ENCODE data around the gene MICALL1.
"Not testable (repeated sequence)": the region's sequence is repeated elsewhere in the genome, so short reads cannot be mapped to it uniquely, and the experiment has no call there.

The MICALL1 gene

DNA sequence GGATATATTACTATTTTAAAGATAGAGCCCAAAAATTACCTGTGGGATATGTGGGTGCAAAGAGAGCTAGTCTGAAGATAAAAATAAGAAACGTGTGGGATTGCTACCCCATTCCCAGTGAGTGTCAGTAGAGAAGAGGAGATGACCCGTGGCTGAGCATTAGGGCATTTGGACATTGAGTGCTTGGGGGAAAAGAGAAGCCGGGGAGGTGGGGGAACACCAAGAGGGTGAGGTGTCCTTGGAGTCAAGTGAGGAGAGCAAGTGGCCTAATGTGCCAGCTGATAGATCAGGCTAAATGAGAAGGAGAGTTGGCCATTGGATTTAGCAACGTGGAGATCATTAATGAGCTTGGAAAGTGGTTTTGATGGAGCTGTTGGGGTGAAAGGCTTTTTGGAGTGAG, 48.6 kb downstream of the MICALL1 start:
- no peak for DNase-seq (ENCODE audit: low spot score)

DNA sequence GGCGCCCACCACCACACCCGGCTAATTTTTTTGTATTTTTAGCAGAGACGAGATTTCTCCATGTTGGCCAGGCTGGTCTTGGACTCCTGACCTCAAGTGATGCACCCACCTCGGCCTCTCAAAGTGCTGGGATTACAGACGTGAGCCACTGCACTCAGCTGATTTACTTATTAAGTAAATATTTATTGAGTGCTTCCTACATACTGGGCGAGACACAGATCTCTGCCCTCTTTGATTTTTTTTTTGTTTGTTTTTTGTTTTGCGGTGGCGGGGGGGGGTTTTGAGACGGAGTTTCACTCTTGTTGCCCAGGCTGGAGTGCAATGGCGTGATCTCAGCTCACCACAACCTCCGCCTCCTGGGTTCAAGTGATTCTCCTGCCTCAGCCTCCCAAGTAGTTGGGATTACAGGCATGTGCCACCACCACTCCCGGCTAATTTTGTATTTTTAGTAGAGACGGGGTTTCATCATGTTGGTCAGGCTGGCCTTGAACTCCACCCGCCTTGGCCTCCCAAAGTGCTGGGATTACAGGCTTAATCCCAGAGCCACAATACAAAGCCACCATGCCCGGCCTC, 49.8 kb downstream of the MICALL1 start:
- DNase-seq (ENCODE audit: low spot score) = not testable (repeated sequence)

DNA sequence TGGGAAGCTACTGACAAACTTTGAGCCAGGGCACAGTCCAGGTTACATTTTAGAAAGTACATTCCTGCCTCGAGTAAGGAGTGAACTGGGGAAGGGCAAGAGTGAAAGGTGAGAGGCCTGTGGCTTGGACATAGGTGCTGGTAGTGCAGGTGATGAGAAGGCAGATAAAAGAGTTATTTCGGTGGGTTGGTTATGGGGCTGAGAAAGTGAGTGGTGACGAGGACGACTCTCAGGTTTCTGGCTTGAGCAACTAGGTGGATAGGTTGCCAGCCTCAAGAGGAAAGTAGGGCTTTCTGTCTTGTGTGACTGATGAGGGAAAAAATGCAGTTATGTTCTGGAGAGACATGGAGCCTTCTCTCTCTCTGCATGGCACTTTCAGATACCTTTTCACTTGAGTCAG, 51.1 kb downstream of the MICALL1 start:
- DNase-seq (ENCODE audit: low spot score) = no peak

DNA sequence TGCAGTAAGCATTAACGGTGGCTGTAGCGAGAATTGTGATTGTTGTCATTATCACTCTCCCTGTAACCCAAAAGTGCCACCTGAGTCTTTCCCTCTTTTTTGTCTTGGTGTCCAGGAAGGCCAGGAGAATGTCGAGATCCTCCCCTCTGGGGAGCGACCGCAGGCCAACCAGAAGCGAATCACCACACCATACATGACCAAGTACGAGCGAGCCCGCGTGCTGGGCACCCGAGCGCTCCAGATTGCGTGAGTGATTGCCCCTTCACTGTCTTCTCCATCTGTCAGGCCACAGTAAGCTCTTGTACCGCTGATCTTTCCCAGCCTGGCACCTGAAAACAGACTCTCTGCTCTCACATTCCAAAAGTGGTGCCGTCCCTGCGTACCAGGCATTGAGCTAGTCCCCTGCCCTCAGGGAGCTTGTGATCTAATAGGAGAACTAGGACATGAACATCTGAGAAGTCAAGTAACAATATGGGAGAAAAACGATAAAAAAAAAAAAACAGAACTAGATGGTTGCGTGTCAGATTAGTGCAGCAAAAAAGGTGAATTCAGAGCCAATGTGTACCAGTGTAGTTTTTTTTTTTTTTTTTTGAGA, 53.2 kb downstream of the MICALL1 start:
- no peak for DNase-seq (ENCODE audit: low spot score)

DNA sequence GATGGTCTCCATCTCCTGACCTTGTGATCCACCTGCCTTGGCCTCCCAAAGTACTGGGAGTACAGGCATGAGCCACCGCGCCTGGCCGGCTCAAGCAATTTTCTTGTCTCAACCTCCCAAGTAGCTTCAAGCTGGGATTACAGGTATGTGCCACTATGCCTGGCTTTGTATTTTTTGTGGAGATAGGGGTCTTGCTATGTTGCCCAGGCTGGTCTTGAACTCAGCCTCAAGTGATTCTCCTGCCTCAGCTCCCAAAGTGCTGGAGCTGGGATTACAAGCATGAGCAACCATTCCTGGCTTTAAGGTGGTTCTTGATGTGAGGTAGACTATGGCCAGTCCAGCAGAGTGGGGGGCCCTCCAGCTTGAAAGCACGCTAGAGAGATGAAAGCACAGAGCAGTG, 55.0 kb downstream of the MICALL1 start:
- DNase-seq (ENCODE audit: low spot score) = no peak

DNA sequence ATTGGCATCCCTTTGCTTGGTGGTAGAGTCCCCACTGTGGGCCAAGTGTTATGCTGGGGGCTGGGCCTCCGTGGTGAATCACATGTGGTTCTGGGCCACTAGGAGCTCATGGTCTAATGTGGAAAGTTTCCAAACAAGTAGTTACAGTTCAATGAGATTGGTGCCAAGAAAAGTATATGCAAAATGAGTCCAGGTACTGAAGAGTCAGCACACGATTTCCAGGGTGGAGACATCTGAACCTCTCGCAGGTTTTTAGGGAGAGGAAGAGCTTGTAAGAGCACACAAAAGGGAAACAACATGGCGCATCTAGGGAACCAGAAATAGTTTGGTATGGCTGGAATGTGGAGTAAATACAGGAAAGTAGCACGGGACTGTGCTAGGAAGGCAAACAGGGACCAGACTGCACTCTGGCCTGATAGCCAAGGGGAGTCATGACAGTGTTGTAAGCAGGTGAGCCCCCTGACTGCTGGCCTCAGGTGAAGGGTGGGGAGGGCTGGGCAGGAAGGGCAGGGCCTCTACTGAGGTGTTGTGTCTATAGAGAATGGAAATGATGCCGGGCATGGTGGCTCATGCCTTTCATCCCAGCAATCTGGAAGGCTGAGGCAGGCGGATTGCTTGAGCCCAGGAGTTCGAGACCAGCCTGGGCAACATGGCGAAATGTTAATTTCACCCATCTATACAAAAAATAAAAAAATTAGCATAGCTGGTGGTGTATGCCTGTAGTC, 60.0 kb downstream of the MICALL1 start:
- no peak for DNase-seq (ENCODE audit: low spot score)

DNA sequence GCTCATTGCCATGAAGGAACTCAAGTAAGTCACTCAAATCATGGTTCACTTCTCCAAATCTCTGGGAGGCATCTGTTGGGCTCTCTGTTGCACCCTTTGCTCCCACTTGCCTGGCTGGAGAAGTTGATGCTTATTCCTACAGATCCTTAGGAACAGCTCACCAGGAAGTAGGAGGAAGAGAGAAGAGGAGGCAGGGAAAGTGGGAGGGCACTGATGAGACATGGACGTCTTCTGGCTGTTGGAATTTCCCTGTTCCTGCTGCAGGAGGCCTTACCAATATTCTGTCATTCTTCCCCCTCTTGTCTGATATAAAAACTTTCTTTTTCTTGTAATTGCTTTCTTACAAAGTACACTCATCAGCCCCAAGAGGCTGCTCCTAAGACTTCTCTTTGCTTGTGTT, 61.0 kb downstream of the MICALL1 start:
- DNase-seq (ENCODE audit: low spot score) = no peak

DNA sequence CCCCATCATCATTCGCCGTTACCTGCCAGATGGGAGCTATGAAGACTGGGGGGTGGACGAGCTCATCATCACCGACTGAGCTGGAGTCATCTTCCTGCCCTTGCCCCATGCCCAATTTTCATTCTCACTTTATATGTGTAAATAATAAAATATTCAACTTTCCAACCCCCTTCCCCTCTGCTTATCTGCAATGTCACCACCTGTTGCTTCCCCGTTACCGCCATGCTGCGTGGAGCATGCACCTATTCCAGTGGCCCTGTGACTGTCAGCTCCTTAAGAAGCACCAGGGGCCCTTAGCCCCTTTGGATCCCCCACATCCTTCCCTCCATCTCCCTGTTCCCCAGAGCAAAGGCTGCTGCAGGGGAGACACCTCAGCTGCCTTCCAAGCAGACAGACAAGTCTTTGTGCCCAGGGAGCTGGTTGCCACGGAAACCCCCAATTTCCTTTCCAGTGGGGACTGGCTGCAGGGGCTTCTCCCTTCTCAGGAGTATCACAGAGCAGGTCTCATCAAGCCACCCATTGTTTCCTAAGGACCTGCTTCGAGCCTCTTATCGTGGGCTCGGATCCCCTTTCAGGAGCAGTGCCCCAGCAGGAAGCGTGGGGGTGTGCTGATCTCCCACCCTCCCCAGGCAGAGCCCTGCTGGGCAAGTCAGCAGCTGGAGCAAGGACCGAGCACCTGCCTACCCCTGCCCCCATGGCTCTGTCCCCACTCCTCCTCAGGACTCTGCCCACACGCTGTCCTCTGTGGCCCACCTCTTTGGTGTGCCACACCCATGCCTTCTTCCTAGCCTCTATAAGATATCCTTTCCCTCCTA, 61.7 kb downstream of the MICALL1 start:
- DNase-seq (ENCODE audit: low spot score) = no peak

DNA sequence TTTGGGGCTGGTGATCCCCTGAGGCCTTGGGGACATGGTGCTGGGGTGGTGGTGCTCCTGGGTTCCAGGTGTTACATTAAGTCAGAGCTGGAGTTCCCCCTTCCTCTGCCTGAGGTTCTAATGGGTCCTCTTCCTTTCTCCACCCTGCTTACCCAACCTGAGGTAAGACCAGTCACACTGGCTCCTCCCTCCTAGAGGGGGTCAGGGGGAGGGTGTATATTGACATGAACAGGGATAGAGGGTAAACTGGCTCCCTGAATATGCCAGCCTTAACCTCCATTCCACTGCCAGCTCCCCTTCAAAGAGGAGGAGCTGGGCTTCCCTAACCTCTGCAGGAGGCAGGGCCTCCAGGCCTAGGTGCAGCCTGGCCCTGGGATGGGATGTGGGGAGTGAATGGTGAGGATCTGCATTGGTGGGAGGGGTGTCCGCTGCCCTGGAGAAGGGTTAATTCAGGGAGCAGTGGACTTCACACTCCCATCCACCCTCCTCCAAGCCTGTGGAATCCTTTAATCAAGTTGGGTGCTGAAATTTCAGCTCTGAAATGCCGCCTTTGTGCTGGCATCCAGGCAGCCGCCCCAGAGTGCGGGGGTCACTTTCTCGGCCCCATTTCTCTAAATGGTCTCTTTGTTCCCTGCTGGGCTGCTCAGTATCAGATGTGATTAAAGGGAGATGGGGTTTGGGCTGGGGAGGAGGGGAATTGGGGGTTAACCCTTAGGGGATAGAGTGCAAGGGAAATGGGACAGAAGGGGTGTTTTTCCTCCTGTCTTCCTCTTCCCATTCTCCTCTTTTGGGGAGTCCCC, 62.6 kb downstream of the MICALL1 start:
- DNase-seq (ENCODE audit: low spot score) = no peak

DNA sequence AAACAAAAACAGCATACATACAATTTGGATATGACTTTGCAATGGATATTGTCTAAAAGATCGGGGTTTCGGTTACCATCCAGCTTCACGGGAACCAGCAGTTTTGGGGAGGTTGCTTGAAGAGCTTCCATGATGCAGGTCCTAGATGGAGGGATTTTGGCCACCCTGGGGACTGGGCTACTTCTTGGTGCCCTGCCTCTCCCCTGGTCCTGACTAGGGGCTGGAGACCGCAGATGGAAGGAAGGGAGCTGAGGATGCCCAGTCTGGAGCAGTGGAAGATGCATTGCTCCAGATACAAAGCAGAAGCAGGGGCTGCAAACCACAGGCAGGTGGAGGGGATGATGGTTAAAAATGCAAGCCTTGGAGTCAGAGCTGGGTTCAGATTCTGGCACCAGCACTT, 64.8 kb downstream of the MICALL1 start:
- DNase-seq (ENCODE audit: low spot score) = no peak

DNA sequence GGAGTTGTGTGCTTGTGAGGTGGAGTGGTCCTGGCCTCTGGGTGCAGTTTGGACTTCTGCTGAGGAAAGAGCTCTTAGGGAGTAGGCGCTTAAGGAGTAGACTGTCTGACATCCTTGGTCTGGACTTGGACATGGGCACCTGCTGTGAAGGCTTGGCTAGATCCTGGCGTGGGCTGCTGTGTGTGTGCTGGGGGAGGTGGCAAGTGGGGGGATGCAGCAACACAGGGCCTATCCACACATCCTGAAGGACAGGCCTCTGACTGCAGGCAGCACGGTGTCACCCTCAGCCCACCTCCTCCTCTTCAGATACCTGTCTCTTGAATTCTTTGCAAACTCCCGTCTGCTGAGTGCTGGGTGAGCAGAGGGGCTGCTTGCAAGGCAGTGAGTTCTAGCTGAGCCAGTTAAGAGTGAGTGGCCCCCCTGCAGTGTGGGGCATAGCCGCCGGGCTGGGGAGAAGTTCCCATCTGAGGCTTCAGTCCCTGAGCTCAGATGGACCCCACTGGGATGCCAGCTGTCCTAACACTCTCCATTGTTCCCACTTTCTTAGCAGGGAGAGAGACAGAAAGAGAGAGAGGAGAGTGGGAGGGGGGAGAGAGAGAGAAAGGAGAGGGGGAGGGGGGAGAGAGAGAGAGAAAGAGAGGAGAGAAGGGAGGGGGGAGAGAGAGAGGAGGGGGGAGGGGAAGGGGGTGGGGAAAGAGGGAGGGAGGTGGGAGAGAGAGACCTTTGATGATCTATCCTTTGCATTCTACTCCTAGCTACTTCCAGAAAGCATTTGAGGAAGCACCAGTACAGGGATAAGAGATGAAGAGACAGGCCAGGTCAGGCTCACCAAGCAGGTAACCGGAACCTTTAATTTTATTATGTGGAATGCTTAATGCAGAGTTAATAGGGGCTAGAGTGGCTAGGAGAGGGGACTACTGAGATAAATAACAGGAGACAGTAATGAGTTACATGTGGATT, 65.7 kb downstream of the MICALL1 start:
- no peak for DNase-seq (ENCODE audit: low spot score)

DNA sequence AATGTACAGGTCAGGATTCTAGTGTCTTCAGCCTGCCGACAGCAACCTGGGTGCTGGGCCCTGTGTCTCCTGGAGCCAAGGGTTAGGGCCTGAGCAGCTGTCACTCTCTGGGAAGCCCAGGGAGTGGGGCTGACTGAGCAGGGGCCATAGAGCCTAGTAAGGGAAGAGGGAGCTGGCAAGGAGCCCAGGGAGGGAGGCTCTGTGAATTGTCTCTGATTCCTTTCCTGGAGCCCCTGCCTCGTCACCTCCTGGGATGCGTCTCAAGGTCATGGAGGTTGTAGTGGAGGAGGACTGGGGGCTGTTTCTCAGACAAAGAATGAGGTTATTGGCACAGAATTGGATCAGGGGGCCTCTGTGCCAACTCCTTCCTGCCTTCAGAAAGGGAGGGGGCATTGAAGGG, 66.4 kb downstream of the MICALL1 start:
- DNase-seq (ENCODE audit: low spot score) = no peak

DNA sequence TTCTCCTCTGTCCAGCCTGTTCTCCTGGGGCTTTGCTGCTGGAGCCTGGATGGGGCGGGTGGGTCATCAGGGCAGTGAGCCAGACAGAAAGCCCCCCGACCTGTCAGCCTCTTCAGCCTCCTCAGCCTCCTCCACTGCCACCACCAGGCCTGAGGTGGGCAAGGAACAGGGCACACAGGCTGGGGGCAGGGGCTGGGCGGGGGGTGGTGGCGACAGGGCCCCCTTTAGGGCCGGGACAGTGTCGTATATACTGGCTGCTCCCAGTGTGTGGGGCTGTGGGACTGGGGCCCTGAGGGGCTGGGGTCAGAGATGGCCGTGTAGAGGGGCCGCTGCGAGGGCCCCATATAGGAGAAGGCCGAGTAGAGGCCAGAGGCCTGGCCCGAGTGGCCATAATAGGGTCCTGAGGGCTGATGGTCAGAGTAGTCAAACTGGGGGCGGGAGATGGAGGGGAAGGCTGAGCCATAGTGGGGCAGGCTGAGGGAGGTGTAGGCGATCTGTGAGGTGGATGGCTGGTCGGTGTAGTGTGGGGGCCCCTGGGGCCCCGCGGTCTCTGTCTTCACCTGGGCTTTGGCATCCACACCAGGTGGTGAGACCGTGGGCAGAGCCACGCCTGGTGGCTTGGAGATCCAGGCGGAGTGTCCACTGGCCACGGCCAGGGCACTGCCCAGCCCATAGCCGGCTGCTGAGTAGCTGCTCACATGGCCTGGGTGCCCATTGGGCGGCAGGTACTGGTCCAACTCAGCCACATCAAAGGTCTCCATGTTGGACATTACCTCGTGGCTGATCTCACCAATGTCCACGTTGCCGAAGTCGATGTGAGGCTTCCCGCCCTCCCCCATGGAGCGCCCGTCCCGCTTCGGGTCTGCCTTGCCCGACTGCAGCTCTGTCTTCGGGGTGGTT, 67.4 kb downstream of the MICALL1 start:
- no peak for DNase-seq (ENCODE audit: low spot score)

DNA sequence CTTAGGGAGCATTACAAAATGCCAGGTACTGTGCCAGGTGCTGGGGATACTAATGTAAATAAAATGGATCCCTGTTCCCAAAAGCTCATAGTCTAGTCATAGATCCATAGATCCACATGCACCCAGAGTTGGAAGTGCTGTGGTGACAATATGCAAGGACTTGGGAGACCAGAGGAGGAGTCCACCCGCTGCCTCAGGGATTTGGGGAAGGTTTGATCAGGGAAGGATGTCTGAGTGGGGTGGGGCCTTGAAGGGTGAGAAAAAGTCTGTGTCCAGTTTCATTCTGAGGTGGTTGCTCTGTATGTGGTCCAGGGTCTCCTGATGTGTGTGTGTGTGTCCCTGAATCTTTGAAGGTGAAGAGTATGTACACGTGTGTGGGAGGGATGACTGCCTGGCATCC, 69.1 kb downstream of the MICALL1 start:
- DNase-seq (ENCODE audit: low spot score) = no peak

DNA sequence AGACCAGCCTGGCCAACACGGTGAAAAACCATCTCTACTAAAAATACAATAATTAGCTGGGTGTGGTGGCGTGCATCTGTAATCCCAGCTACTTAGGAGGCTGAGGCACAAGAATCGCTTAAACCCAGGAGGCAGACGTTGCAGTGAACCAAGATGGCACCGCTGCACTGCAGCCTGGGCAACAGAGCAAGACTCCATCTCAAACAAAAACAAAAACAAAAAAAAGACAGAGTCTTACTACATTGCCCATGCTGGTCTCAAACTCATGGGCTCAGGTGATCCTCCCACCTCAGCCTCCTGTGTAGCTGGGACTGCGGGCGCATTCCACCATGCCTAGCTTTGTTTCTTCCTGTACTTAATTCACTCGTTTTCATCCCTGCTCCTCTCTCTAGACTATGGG, 69.9 kb downstream of the MICALL1 start:
- not testable (repeated sequence) for DNase-seq (ENCODE audit: low spot score)

DNA sequence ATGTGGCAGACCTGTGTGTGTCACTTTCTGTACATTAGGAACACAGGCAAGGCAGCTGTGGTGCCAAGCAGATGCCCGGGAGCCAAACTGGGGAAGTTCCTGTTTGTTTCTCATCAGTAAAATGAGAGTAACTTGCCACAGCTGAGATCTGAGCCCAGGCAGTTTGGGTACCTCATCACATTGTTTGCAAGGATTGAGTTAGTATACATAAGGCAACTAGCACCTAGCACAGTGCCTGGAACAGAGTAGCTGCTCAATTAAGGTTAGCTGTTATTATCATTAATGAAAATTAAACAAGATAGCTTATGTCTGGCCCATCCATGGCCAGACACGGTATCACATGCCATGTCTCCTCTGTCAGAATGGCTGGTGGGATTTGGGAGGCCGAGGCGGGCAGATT, 70.5 kb downstream of the MICALL1 start:
- DNase-seq (ENCODE audit: low spot score) = no peak

DNA sequence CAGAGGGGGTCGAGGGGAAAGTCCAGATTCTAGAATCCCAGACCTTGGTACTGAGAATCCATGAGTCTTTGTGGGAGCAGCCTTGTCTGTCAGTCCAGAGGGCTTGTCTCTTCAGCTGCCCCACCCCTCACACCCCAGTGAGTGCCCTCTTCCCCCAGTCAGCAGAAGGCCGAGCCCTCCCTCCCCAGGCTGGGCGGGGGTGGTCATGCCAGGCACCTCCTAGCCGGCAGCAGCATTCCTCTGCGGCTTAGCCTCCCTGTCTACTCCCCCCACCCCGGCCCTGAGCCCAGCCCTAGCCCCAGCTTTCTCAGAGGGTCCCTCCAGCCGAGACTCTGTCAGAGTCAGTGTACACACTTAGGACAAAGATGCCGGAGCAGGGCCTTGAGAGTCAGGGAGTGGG, 73.7 kb downstream of the MICALL1 start:
- DNase-seq (ENCODE audit: low spot score) = no peak

DNA sequence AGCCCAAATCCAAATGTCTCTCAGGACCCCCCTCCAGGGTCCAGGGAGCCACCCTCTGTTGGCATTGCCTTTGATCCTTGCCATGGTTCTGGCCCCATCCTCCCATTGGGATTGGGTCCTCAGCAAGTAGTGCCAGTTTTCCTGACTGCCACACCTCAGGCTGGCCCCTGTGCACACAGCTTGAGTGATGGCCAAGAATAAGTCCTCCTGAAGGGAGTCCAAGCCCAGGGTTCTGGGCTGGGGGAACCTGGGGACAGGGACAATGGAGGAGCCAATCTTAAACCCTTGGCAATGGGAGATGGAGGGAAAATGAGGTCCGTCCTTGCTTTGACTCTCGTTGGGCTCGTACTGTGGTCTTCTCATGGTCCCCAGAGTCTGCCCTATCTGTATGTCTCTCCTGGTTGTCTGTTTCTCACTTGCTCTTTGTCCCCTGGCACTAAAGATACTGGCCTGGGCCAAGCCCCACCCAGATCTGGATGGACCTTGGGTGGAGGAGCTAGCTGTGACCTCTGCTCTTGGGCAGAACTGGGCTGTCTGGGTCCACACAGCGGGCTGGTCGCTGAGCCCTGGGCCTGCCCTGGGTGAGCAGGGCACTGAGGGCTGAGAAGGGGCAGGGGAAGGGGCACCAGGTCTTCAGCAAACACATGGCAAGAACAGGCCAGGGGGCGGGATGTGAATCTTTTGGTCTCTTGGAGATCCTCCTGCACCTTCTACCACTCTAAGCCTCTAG, 75.3 kb downstream of the MICALL1 start:
- no peak for DNase-seq (ENCODE audit: low spot score)

DNA sequence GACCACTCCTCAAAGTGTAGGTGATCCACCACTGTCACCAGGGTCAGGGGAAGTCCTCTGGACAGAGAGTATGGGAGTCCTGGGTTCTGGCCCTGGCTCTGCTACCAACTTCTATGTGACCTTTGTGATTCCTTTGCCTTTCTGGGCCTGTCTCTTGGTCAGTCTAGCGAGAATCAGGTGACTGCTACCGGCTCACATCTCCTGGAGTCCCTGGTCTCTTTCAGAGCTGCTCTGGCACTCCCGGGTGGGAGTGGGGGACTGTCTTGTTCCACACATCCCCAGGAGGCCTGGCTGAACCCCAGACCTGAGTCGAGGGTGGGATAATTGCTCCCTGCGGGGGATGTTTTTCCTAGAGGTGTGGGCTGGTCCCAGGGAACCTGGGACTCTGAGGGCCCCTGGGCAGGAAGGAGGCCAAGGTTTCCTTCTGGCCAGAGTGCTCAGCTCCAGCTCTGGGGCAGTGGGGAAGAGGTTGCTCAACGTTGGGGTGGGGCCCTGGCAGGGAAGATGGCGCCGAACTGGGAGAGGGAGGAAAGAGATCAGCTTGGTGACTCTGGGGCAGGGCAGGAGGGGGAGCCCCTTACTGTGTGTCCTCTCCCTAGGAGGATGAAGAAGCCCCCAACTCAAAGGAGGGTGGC, 76.2 kb downstream of the MICALL1 start:
- no peak for DNase-seq (ENCODE audit: low spot score)
